ENCODE measurements around the gene GMCL1.

- TF ChIP-seq CTCF (IDR thresholded peaks at IDR 0.05) (no peak), POLR2A (IDR thresholded peaks at IDR 0.05) (no peak)
Measured at GRCh38 chr2:69811591-69811990, 17.9 kb upstream of the GMCL1 start.
